Suprapubic skin (tissue), 4 donors: ENCODE measurements around the gene ZBTB17. TPM values are rescaled to one million over a fixed set of nuclear protein-coding genes. Genes with fewer than 3 reads are reported as not detected.

Experiments used
- DNase-seq, 2 donors: peaks; one replicate each; pipeline ENCODE4 v3.0.0-alpha.2; 2019; ENCODE audit warnings: low spot score in 2 of 2
- H3K27ac ChIP-seq: fragments of 200-600 bp; sonication (generic); one replicate; pipeline ENCODE4 v1.5.1; 2019
- H3K27me3 ChIP-seq: fragments of 200-600 bp; sonication (generic); one replicate; pipeline ENCODE4 v1.5.1; 2019
- H3K36me3 ChIP-seq: fragments of 200-600 bp; sonication (generic); one replicate; pipeline ENCODE4 v1.5.1; 2019
- H3K4me1 ChIP-seq: fragments of 200-600 bp; sonication (generic); one replicate; pipeline ENCODE4 v1.5.1; 2019
- H3K4me3 ChIP-seq: fragments of 200-600 bp; sonication (generic); one replicate; pipeline ENCODE4 v1.5.1; 2019; ENCODE audit warnings: mild to moderate bottlenecking
- H3K9me3 ChIP-seq: fragments of 200-600 bp; sonication (generic); one replicate; pipeline ENCODE4 v1.5.1; 2019
- CTCF ChIP-seq, 2 donors: fragments of 200-600 bp in 1 of 2; fragments of 450-650 bp in 1 of 2; sonication (generic) in 1 of 2; IDR thresholded peaks; one replicate each; pipeline ENCODE4 v1.5.1; 2016 to 2019; ENCODE audit warnings: antibody characterized with exemption in 2 of 2, mild to moderate bottlenecking in 1 of 2, moderate library complexity in 1 of 2
- EP300 ChIP-seq: sonication (generic); formaldehyde crosslinking; IDR thresholded peaks from one replicate; pipeline ENCODE4 v1.6.1; 2017; ENCODE audit warnings: antibody characterized with exemption
- POLR2A ChIP-seq, 2 donors: fragments of 450-650 bp; IDR thresholded peaks; one replicate each; pipeline ENCODE4 v1.6.1; 2017; ENCODE audit warnings: antibody characterized with exemption in 2 of 2, mild to moderate bottlenecking in 2 of 2, moderate library complexity in 2 of 2
- POLR2AphosphoS5 ChIP-seq, 3 donors: sonication (generic); formaldehyde crosslinking; IDR thresholded peaks; one replicate each; pipeline ENCODE4 v1.6.1; 2017; ENCODE audit warnings: antibody characterized with exemption in 3 of 3
- WGBS: methylation state at CpG from one replicate; pipeline ENCODE4 v1.1.5; 2018; 5-methylcytosine and 5-hydroxymethylcytosine counted together
- total RNA-seq, 4 donors: library from RNA; depleted of rRNA; stranded (reverse); fragments of >200 nt; gene quantifications; one replicate each; pipeline ENCODE4 v1.1.0, GENCODE V29; 2016

The ZBTB17 gene
- total RNA-seq, 4 donors from 2014 or later, result 27.2 to 44.4 (median 34.1) TPM

GRCh38 chr1:15946571-15947381 lies 29.1 kb downstream of the ZBTB17 start:
- H3K36me3 ChIP-seq, result peaks cover 64% of the 10 kb centered on the region
- H3K4me1 ChIP-seq, result peaks cover 42% of the 10 kb centered on the region
- no peak overlapping the region for H3K4me3 ChIP-seq
- H3K27ac ChIP-seq, result no peak overlapping the region
- 75% methylated on average over 8 of the region's 18 CpGs for WGBS
- DNase-seq, result no peak
- H3K27me3 ChIP-seq, result no peaks in the 10 kb centered on the region
- TF ChIP-seq EP300 (no peak), POLR2AphosphoS5 (IDR thresholded peaks at IDR 0.05) (no peak), CTCF (IDR thresholded peaks at IDR 0.05) (no peak), POLR2A (IDR thresholded peaks at IDR 0.05) (no peak)
- no peaks in the 10 kb centered on the region for H3K9me3 ChIP-seq

GRCh38 chr1:15945832-15946448 lies 30.0 kb downstream of the ZBTB17 start:
- WGBS, result 96% methylated on average over 8 of the region's 17 CpGs
- Histone ChIP-seq H3K9me3 (no peaks in the 10 kb centered on the region), H3K27me3 (no peaks in the 10 kb centered on the region), H3K4me3 (no peak overlapping the region), H3K36me3 (peaks cover 72% of the 10 kb centered on the region), H3K4me1 (peaks cover 34% of the 10 kb centered on the region), H3K27ac (no peak overlapping the region)
- DNase-seq, result peak in 1 of 2 donors; percentile 54
- TF ChIP-seq POLR2A (IDR thresholded peaks at IDR 0.05) (no peak), CTCF (IDR thresholded peaks at IDR 0.05) (no peak), POLR2AphosphoS5 (IDR thresholded peaks at IDR 0.05) (no peak), EP300 (no peak)

DNA sequence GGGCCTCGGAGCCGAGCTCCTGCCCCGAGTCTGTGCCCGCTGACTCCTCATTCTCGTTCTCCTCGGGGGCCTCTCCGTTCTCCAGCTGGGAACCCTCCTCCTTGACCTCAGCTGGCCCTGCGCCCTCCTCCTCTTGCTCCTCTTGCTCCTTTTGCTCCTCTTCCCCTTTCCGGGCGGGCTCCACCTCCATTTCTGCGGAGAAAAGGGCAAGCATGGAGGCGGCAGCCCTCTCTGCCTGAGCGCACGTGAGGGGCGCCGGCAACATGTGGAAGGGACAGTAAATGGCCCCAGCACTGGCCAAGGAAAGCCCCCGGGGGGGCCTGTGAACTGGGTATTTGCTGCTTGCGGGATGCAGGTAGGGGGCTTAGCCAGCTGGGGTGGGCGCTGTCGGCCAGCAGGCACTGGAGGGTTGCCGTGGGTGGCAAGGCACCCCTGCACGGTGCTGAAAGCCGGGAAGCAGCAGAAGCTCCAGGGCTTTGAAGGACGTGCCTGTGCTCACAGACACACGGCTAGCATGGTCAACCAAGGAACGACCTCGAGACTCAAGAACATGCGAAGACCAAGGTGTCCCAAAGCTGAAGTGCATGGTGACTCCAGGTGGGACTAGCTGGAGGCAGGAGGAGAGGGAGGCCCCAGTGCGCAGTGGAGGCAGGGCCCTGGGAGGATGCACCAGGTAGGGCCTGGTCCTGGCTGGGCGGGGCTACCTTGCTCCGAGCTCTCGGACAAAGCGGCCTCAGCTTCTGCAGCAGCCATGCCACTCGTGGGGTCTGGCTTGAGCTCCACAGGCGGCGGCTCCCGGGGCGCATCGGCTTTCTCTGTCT lies 30.7 kb downstream of the ZBTB17 start:
- peaks cover 79% of the 10 kb centered on the region for H3K36me3 ChIP-seq
- no peaks in the 10 kb centered on the region for H3K27me3 ChIP-seq
- no peaks in the 10 kb centered on the region for H3K9me3 ChIP-seq
- TF ChIP-seq EP300 (no peak), CTCF (IDR thresholded peaks at IDR 0.05) (no peak), POLR2A (IDR thresholded peaks at IDR 0.05) (no peak), POLR2AphosphoS5 (IDR thresholded peaks at IDR 0.05) (no peak)
- H3K27ac ChIP-seq, result no peak overlapping the region
- peaks cover 26% of the 10 kb centered on the region for H3K4me1 ChIP-seq
- WGBS, result 91% methylated on average over 17 of the region's 39 CpGs
- DNase-seq, result no peak
- H3K4me3 ChIP-seq, result no peak overlapping the region

- Histone ChIP-seq H3K27me3 (no peaks in the 10 kb centered on the region), H3K36me3 (peaks cover 87% of the 10 kb centered on the region), H3K4me3 (no peak overlapping the region), H3K27ac (no peak overlapping the region), H3K9me3 (no peaks in the 10 kb centered on the region), H3K4me1 (peaks cover 19% of the 10 kb centered on the region)
- DNase-seq, result no peak
- TF ChIP-seq POLR2A (IDR thresholded peaks at IDR 0.05), result no peak
- TF ChIP-seq EP300, result no peak
- no peak for TF ChIP-seq POLR2AphosphoS5 (IDR thresholded peaks at IDR 0.05)
- TF ChIP-seq CTCF (IDR thresholded peaks at IDR 0.05), result no peak
- WGBS, result 95% methylated on average over 17 of the region's 55 CpGs
Observed at GRCh38 chr1:15944308-15945010, 31.4 kb downstream of the ZBTB17 start.
